ENCODE data around the gene ALDH1B1.

Gene ALDH1B1

GRCh38 chr9:38406476-38407186 lies 14.1 kb downstream of the ALDH1B1 start:
- DNase-seq (ENCODE audit: low spot score in 2 of 2) (no peak), ATAC-seq (ENCODE audit: low read depth) (no peak)
- Mint-ChIP-seq H3K27ac (no peak overlapping the region), H3K27me3 (peaks cover 17% of the 10 kb centered on the region), H3K9me3 (no peaks in the 10 kb centered on the region), H3K4me1 (no peaks in the 10 kb centered on the region), H3K4me3 (no peak overlapping the region), H3K36me3 (no peaks in the 10 kb centered on the region)

DNA sequence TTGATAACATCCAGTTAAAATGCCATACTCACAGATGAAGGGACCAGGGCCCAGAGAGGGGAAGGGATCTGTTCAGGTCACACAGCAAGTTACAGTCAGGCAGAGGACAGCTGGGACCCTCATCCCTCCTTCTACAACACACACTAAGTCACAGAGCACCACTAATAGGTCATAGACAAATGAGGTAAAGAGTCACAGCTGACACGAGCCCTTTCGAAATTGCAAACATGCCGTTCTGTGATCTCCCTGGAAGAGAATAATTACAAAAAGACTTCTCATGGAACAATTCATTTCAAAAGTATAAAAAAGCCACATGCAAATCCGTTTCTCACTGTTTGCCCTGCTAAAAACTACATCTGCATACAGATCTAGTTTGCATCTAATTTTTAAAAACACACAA lies 16.2 kb downstream of the ALDH1B1 start:
- H3K4me3 Mint-ChIP-seq = no peak overlapping the region
- no peaks in the 10 kb centered on the region for H3K36me3 Mint-ChIP-seq
- H3K9me3 Mint-ChIP-seq = no peaks in the 10 kb centered on the region
- ATAC-seq (ENCODE audit: low read depth) (no peak), DNase-seq (ENCODE audit: low spot score in 2 of 2) (no peak)
- no peak overlapping the region for H3K27ac Mint-ChIP-seq
- peaks cover 10% of the 10 kb centered on the region for H3K27me3 Mint-ChIP-seq
- H3K4me1 Mint-ChIP-seq = peaks cover 2% of the 10 kb centered on the region

DNA sequence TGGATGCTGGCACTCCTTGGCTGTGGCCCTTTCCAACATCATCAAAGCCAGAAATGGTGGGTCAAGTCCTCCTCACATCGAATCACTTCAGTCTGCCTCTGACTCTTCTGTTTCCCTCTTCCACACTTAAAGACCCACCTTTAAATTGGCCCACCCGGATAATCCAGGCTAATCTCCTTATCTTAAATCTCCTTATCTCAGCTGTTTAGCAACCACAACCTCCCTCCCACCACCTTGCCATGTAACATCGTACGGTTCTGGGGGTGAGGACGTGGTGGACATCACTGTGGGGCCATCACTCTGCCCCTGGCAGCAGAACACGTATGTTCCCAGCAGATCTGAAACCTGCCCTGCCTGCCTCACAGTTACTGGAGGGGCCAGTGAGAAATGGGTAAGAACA lies 20.2 kb downstream of the ALDH1B1 start:
- DNase-seq (ENCODE audit: low spot score in 2 of 2) (no peak), ATAC-seq (ENCODE audit: low read depth) (no peak)
- Mint-ChIP-seq H3K36me3 (no peaks in the 10 kb centered on the region), H3K27me3 (peaks cover 10% of the 10 kb centered on the region), H3K4me1 (peaks cover 2% of the 10 kb centered on the region), H3K4me3 (no peak overlapping the region), H3K9me3 (no peaks in the 10 kb centered on the region), H3K27ac (no peak overlapping the region)

- Mint-ChIP-seq H3K4me1 (peaks cover 2% of the 10 kb centered on the region), H3K9me3 (no peaks in the 10 kb centered on the region), H3K36me3 (no peaks in the 10 kb centered on the region), H3K27me3 (peaks cover 10% of the 10 kb centered on the region), H3K4me3 (no peak overlapping the region), H3K27ac (no peak overlapping the region)
- DNase-seq (ENCODE audit: low spot score in 2 of 2) = no peak
- ATAC-seq (ENCODE audit: low read depth) = no peak
Measured at GRCh38 chr9:38413283-38413682, 20.8 kb downstream of the ALDH1B1 start.

DNA sequence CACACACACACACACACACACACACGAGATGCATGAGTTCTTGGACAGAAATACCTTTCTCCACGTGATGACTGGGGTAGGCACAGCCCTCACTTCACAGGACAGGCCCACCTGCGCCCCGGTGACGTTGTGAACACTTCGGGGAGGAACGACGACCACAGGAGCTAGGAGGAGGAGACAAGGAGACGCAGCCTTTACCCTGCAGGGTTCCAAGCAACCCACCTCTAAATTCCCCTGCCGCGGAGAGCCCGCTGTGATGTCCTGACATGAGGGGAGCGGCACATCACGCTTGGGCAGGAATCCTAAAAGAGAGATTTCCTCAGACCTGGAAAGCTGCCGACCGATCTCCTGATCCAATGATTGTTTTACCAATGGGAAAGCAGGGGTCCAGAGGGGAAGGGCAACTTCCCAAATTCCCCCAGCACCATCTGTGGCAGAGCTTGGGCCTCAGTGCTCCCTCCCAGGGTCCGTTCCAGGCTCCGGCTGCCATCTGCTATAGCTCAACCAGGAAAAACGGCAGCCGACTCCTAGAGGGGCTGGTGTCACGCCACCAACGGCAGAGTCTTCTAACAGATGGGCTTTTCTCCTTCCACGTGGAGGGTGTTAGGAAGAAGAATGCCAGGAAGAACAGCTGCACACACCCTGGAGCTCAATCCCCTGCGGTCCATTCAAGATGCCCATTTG lies 21.7 kb downstream of the ALDH1B1 start:
- no peak for ATAC-seq (ENCODE audit: low read depth)
- H3K27me3 Mint-ChIP-seq = peaks cover 13% of the 10 kb centered on the region
- no peak for DNase-seq (ENCODE audit: low spot score in 2 of 2)
- H3K9me3 Mint-ChIP-seq = no peaks in the 10 kb centered on the region
- H3K4me3 Mint-ChIP-seq = no peak overlapping the region
- peaks cover 2% of the 10 kb centered on the region for H3K4me1 Mint-ChIP-seq
- H3K36me3 Mint-ChIP-seq = no peaks in the 10 kb centered on the region
- H3K27ac Mint-ChIP-seq = no peak overlapping the region

- peaks cover 17% of the 10 kb centered on the region for H3K27me3 Mint-ChIP-seq
Measured at GRCh38 chr9:38415856-38416255, 23.4 kb downstream of the ALDH1B1 start.

GRCh38 chr9:38416461-38416860 lies 24.0 kb downstream of the ALDH1B1 start:
- ATAC-seq (ENCODE audit: low read depth) = no peak
- no peak overlapping the region for H3K4me3 Mint-ChIP-seq
- no peak for DNase-seq (ENCODE audit: low spot score in 2 of 2)

More at GRCh38 chr9:38415856-38416255, 23.4 kb downstream of the ALDH1B1 start:
- Mint-ChIP-seq H3K9me3 (no peaks in the 10 kb centered on the region), H3K4me1 (peaks cover 2% of the 10 kb centered on the region), H3K4me3 (no peak overlapping the region), H3K27ac (no peak overlapping the region), H3K36me3 (no peaks in the 10 kb centered on the region)
- no peak for DNase-seq (ENCODE audit: low spot score in 2 of 2)
- ATAC-seq (ENCODE audit: low read depth) = no peak

DNA sequence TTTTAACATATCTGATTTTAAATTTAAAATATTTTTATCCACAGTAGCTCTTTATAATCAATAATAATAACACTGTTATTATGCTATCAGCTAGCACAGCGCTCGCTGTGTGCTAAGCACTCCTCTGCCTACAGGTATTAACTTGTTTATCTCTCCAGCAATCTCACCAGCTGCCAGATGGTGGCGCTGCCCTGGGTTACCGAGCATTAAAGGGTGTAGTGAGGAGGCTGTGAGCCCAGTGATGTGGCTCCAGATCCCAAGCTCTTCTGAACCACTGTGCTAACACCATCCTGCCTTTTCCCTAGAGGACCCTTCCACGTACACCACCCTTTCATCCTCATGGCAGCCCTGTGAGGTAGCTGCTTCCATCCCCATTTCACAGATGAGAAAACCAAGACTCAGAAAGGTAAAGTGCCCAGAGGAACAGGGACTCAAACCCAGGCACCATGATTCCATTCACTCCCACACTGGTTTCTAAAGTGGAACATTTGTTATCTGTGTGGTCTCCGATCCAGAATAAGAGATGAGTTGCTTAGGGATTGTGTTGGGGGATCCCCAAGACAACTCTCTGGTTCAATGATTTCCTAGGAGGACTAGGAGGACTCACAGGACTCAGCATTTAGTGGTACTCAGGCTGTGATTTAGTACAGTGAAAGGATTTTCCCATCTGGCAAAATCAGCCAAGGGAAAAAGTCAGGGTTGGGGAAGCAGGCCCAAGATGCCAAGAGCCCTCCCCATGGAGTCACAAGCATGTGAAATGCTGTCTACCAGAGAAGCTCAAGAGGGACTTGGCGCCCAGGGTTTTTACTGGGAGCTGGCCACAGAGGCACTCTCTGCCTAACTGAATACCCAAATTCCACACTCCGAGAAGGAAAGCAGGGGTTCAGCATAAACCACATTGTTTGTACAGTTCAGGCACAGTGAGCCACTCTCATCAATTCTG lies 24.8 kb downstream of the ALDH1B1 start:
- Mint-ChIP-seq H3K27ac (no peak overlapping the region), H3K9me3 (no peaks in the 10 kb centered on the region), H3K4me1 (peaks cover 2% of the 10 kb centered on the region), H3K36me3 (no peaks in the 10 kb centered on the region), H3K27me3 (peaks cover 17% of the 10 kb centered on the region), H3K4me3 (no peak overlapping the region)
- no peak for ATAC-seq (ENCODE audit: low read depth)
- DNase-seq (ENCODE audit: low spot score in 2 of 2) = no peak

More at GRCh38 chr9:38416461-38416860, 24.0 kb downstream of the ALDH1B1 start:
- H3K27me3 Mint-ChIP-seq = peaks cover 17% of the 10 kb centered on the region
- no peaks in the 10 kb centered on the region for H3K9me3 Mint-ChIP-seq
- no peaks in the 10 kb centered on the region for H3K36me3 Mint-ChIP-seq
- peaks cover 2% of the 10 kb centered on the region for H3K4me1 Mint-ChIP-seq
- no peak overlapping the region for H3K27ac Mint-ChIP-seq

- DNase-seq (ENCODE audit: low spot score in 2 of 2) (no peak), ATAC-seq (ENCODE audit: low read depth) (no peak)
- Mint-ChIP-seq H3K9me3 (no peaks in the 10 kb centered on the region), H3K4me1 (peaks cover 2% of the 10 kb centered on the region), H3K27ac (no peak overlapping the region), H3K4me3 (no peak overlapping the region), H3K36me3 (no peaks in the 10 kb centered on the region), H3K27me3 (peaks cover 18% of the 10 kb centered on the region)
Measured at GRCh38 chr9:38418366-38418765, 25.9 kb downstream of the ALDH1B1 start.

DNA sequence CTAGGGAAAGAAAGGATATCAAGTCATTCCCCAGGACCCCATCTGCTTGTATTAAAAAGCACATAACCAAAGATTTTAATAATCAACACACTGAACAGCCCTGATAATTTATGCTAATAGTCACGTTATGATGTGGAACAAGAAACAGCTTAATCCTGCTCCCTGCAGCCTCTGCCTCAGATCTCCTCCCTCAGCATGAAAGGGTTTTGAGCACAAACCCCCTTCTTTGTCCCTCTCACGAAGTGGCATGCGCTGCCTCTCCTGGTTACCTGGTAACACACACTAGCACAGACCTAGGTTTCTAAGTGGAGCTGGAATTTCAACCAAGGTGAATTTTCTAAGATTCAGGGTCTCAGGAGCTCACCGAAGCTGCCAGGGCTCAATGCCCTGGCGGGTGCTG lies 26.7 kb downstream of the ALDH1B1 start:
- DNase-seq (ENCODE audit: low spot score in 2 of 2) = no peak
- Mint-ChIP-seq H3K36me3 (no peaks in the 10 kb centered on the region), H3K9me3 (no peaks in the 10 kb centered on the region), H3K4me1 (peaks cover 3% of the 10 kb centered on the region), H3K27ac (no peak overlapping the region), H3K27me3 (peaks cover 20% of the 10 kb centered on the region), H3K4me3 (no peak overlapping the region)
- ATAC-seq (ENCODE audit: low read depth) = no peak

GRCh38 chr9:38421498-38422211 lies 29.2 kb downstream of the ALDH1B1 start:
- H3K4me3 Mint-ChIP-seq = no peak overlapping the region
- no peaks in the 10 kb centered on the region for H3K36me3 Mint-ChIP-seq
- H3K27me3 Mint-ChIP-seq = peaks cover 22% of the 10 kb centered on the region
- DNase-seq (ENCODE audit: low spot score in 2 of 2) = no peak
- H3K27ac Mint-ChIP-seq = no peak overlapping the region
- H3K9me3 Mint-ChIP-seq = no peaks in the 10 kb centered on the region
- no peak for ATAC-seq (ENCODE audit: low read depth)
- H3K4me1 Mint-ChIP-seq = peaks cover 3% of the 10 kb centered on the region

- ATAC-seq (ENCODE audit: low read depth) (no peak), DNase-seq (ENCODE audit: low spot score in 2 of 2) (no peak)
- Mint-ChIP-seq H3K27ac (no peak overlapping the region), H3K9me3 (no peaks in the 10 kb centered on the region), H3K27me3 (peaks cover 26% of the 10 kb centered on the region), H3K4me1 (peaks cover 3% of the 10 kb centered on the region), H3K4me3 (no peak overlapping the region), H3K36me3 (no peaks in the 10 kb centered on the region)
Measured at GRCh38 chr9:38422555-38423260, 30.2 kb downstream of the ALDH1B1 start.

- no peaks in the 10 kb centered on the region for H3K9me3 Mint-ChIP-seq
- ATAC-seq (ENCODE audit: low read depth) (no peak), DNase-seq (ENCODE audit: low spot score in 2 of 2) (no peak)
- no peaks in the 10 kb centered on the region for H3K36me3 Mint-ChIP-seq
- H3K27me3 Mint-ChIP-seq = peaks cover 31% of the 10 kb centered on the region
- peaks cover 3% of the 10 kb centered on the region for H3K4me1 Mint-ChIP-seq
- no peak overlapping the region for H3K27ac Mint-ChIP-seq
- H3K4me3 Mint-ChIP-seq = no peak overlapping the region
Measured at GRCh38 chr9:38423273-38423972, 30.9 kb downstream of the ALDH1B1 start.
